ENCODE data around the gene TMTC1. TPM values are rescaled to one million over a fixed set of nuclear protein-coding genes. Genes with fewer than 3 reads are reported as not detected.

The TMTC1 gene
- total RNA-seq, 1 experiment from 2014 or later = not detected

DNA sequence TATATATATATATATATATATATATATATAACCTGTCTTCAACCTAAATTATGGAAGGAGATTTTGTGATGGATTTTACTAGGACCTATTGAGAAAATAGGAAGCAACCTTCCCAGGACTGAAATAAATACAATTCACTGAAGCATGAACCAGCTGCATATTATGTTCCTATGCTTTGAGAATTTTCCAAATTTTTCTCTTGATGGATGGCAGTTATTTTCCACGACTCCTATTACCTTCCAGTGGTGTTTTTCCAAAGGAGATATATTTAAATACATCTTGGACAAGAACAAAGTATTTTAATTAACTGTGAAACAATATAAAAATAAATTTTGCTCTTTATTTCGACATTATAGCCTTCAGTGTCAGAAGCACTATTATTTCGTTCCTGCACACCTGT, 87.9 kb downstream of the TMTC1 start:
- POLR2A ChIA-PET = no interaction called here
- CTCF ChIA-PET = no interaction called here
- Mint-ChIP-seq H3K4me3 (ENCODE audit: unreplicated experiment) (no peak overlapping the region), H3K27ac (ENCODE audit: unreplicated experiment) (no peak overlapping the region), H3K4me1 (ENCODE audit: low read depth, unreplicated experiment) (no peaks in the 10 kb centered on the region), H3K9me3 (ENCODE audit: unreplicated experiment) (no peaks in the 10 kb centered on the region), H3K36me3 (ENCODE audit: insufficient read depth, unreplicated experiment) (no peaks in the 10 kb centered on the region), H3K27me3 (ENCODE audit: insufficient read depth, unreplicated experiment) (peaks cover 12% of the 10 kb centered on the region)
- Histone ChIP-seq H3K9me3 (no peaks in the 10 kb centered on the region), H3K27me3 (replicated peaks; ENCODE audit: control insufficient read depth, insufficient read depth, low read length) (no peaks in the 10 kb centered on the region; the same call in 1 of the 2 replicates), H3K36me3 (ENCODE audit: control insufficient read depth, insufficient read depth, low read length) (no peaks in the 10 kb centered on the region), H3K4me3 (ENCODE audit: low read depth, low read length) (no peak overlapping the region), H3K4me1 (no peaks in the 10 kb centered on the region)
- TF ChIP-seq, protein P1, sequence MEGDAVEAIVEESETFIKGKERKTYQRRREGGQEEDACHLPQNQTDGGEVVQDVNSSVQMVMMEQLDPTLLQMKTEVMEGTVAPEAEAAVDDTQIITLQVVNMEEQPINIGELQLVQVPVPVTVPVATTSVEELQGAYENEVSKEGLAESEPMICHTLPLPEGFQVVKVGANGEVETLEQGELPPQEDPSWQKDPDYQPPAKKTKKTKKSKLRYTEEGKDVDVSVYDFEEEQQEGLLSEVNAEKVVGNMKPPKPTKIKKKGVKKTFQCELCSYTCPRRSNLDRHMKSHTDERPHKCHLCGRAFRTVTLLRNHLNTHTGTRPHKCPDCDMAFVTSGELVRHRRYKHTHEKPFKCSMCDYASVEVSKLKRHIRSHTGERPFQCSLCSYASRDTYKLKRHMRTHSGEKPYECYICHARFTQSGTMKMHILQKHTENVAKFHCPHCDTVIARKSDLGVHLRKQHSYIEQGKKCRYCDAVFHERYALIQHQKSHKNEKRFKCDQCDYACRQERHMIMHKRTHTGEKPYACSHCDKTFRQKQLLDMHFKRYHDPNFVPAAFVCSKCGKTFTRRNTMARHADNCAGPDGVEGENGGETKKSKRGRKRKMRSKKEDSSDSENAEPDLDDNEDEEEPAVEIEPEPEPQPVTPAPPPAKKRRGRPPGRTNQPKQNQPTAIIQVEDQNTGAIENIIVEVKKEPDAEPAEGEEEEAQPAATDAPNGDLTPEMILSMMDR (IDR thresholded peaks at IDR 0.05; ENCODE audit: insufficient read depth in 1 of 2, low read depth in 1 of 2, low read length in 1 of 2, severe bottlenecking in 1 of 2, unreplicated experiment in 1 of 2) = no peak
- BruUV-seq (replicated peaks) = no TSS peak
- intact Hi-C loops (cut with micrococcal nuclease; ENCODE audit: unreplicated experiment) = no loop called here
- no peak for DNase-seq

DNA sequence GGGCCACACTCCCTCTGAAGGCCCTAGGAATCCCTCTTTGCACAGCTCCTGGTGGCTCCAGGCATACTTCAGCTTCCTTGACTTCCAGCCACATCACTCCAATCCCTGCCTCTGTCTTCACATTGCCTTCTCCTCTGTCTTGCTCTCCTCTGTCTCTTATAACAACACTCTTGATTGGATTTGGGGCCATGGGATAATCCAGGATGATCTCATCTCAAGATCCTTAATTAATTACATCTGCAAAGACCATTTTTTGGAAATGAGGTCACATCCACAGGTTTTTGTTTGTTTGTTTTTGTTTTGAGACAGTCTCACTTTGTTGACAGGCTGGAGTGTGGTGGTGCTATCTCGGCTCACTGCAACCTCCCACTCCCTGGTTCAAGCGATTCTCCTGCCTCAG, 88.7 kb downstream of the TMTC1 start:
- intact Hi-C loops (cut with micrococcal nuclease; ENCODE audit: unreplicated experiment) = no loop called here
- H3K27me3 ChIP-seq (replicated peaks; ENCODE audit: control insufficient read depth, insufficient read depth, low read length) = no peaks in the 10 kb centered on the region; the same call in 1 of the 2 replicates
- Mint-ChIP-seq H3K27ac (ENCODE audit: unreplicated experiment) (no peak overlapping the region), H3K36me3 (ENCODE audit: insufficient read depth, unreplicated experiment) (no peaks in the 10 kb centered on the region), H3K9me3 (ENCODE audit: unreplicated experiment) (no peaks in the 10 kb centered on the region), H3K4me1 (ENCODE audit: low read depth, unreplicated experiment) (no peaks in the 10 kb centered on the region), H3K27me3 (ENCODE audit: insufficient read depth, unreplicated experiment) (peaks cover 12% of the 10 kb centered on the region), H3K4me3 (ENCODE audit: unreplicated experiment) (no peak overlapping the region)
- TF ChIP-seq, protein P1 (IDR thresholded peaks at IDR 0.05; ENCODE audit: insufficient read depth in 1 of 2, low read depth in 1 of 2, low read length in 1 of 2, severe bottlenecking in 1 of 2, unreplicated experiment in 1 of 2) = no peak
- H3K9me3 ChIP-seq = no peaks in the 10 kb centered on the region
- no TSS peak for BruUV-seq (replicated peaks)
- no peak for DNase-seq
- H3K4me1 ChIP-seq = no peaks in the 10 kb centered on the region
- POLR2A ChIA-PET = no interaction called here
- H3K36me3 ChIP-seq (ENCODE audit: control insufficient read depth, insufficient read depth, low read length) = no peaks in the 10 kb centered on the region
- CTCF ChIA-PET = no interaction called here
- no peak overlapping the region for H3K4me3 ChIP-seq (ENCODE audit: low read depth, low read length)

DNA sequence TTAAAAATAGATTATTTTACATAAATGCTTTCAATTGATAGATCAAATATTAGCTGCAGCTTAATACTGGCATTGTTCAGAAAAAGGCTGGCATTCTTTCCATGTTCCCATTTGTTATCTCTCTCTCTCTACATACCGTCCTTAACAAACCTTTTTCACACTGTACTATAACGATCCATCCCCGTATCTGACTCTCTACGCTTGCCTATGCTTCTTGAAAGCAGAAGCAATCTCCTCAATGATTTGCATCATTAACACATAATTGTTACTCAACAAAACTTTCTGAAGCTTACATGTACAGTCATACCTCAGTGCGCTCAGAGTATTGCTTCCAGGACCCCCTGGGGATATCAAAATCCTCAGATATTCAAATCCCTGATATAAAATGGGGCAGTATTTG, 89.7 kb downstream of the TMTC1 start:
- H3K9me3 Mint-ChIP-seq (ENCODE audit: unreplicated experiment) = no peaks in the 10 kb centered on the region
- ChIA-PET CTCF (no interaction called here), POLR2A (no interaction called here)
- H3K4me1 Mint-ChIP-seq (ENCODE audit: low read depth, unreplicated experiment) = no peaks in the 10 kb centered on the region
- intact Hi-C loops (cut with micrococcal nuclease; ENCODE audit: unreplicated experiment) = no loop called here
- H3K27me3 Mint-ChIP-seq (ENCODE audit: insufficient read depth, unreplicated experiment) = peaks cover 16% of the 10 kb centered on the region
- Histone ChIP-seq H3K4me3 (ENCODE audit: low read depth, low read length) (no peak overlapping the region), H3K36me3 (ENCODE audit: control insufficient read depth, insufficient read depth, low read length) (no peaks in the 10 kb centered on the region), H3K27me3 (replicated peaks; ENCODE audit: control insufficient read depth, insufficient read depth, low read length) (no peaks in the 10 kb centered on the region; the same call in 1 of the 2 replicates), H3K9me3 (no peaks in the 10 kb centered on the region), H3K4me1 (no peaks in the 10 kb centered on the region)
- no peak for DNase-seq
- TF ChIP-seq, protein P1 (IDR thresholded peaks at IDR 0.05; ENCODE audit: insufficient read depth in 1 of 2, low read depth in 1 of 2, low read length in 1 of 2, severe bottlenecking in 1 of 2, unreplicated experiment in 1 of 2) = no peak
- H3K4me3 Mint-ChIP-seq (ENCODE audit: unreplicated experiment) = no peak overlapping the region
- no TSS peak for BruUV-seq (replicated peaks)
- H3K36me3 Mint-ChIP-seq (ENCODE audit: insufficient read depth, unreplicated experiment) = no peaks in the 10 kb centered on the region
- H3K27ac Mint-ChIP-seq (ENCODE audit: unreplicated experiment) = no peak overlapping the region
